Endothelial cell of umbilical vein (primary cell): ENCODE results near the gene RGS6. TPM values are rescaled to one million over a fixed set of nuclear protein-coding genes. Genes with fewer than 3 reads are reported as not detected.

Experiments used
- BruUV-seq: library from RNA; stranded (reverse); fragments of 400-500 nt; replicated peaks from 2 replicates; lab custom pipeline; 2021; lab: Mats Ljungman, UMichigan
- CTCF ChIA-PET: fragments of 300-600, 350-600 bp; sonication (Branson Sonifier 250); formaldehyde crosslinking; loops from one replicate; lab custom pipeline; 2021; ENCODE audit warnings: antibody characterized with exemption, inconsistent platforms; lab: Charles Lee
- POLR2A ChIA-PET: fragments of 300-600, 350-600 bp; sonication (Branson Sonifier 250); formaldehyde crosslinking; loops from one replicate; lab custom pipeline; 2021; ENCODE audit warnings: antibody characterized with exemption, inconsistent platforms; lab: Charles Lee
- DNase-seq: peaks from one replicate; pipeline ENCODE4 v3.0.0-alpha.2; 2011; ENCODE audit warnings: low read depth, low spot score
- FAIRE-seq: peaks from 2 replicates; lab custom pipeline; 2011; peaks lifted over from hg19 to GRCh38; lab: Jason Lieb, UNC
- H2AFZ ChIP-seq: 2 replicates; pipeline ENCODE4 v1.6.0; 2012; ENCODE audit warnings: low read depth, low read length, control low read depth, inconsistent platforms
- H3K27ac ChIP-seq: 2 replicates; pipeline ENCODE4 v1.5.1; 2011; ENCODE audit warnings: low read depth, mild to moderate bottlenecking, control low read depth, low read length, moderate library complexity; ENCODE audit not compliant: insufficient read depth
- H3K27me3 ChIP-seq, 2 experiments: 2 replicates each; pipeline versions ENCODE4 v1.6.0 to v1.6.1; 2011; ENCODE audit warnings: low read length in 2 of 2, mixed read lengths in 1 of 2; ENCODE audit not compliant: control insufficient read depth in 2 of 2, insufficient read depth in 2 of 2
- H3K36me3 ChIP-seq, 2 experiments: 2 replicates in 1 of 2; 3 replicates in 1 of 2; pipeline ENCODE4 v1.5.1; 2011; ENCODE audit warnings: low read length in 2 of 2, mild to moderate bottlenecking in 1 of 2, moderate library complexity in 1 of 2; ENCODE audit not compliant: control insufficient read depth in 2 of 2, insufficient read depth in 2 of 2; ENCODE audit errors: extremely low read depth in 1 of 2
- H3K4me1 ChIP-seq: 3 replicates; pipeline ENCODE4 v1.5.1; 2011; ENCODE audit warnings: mild to moderate bottlenecking, low read length; ENCODE audit not compliant: control insufficient read depth, insufficient read depth; ENCODE audit errors: extremely low read depth
- H3K4me2 ChIP-seq: 2 replicates; pipeline ENCODE4 v1.6.1; 2011; ENCODE audit warnings: low read length, control low read depth, mixed read lengths; ENCODE audit not compliant: insufficient read depth
- H3K4me3 ChIP-seq, 3 experiments: fragments of 200-600 bp in 1 of 3; sonication (generic), shearing (Covaris generic) in 1 of 3; replicated peaks in 1 of 3; 2 replicates each; pipeline ENCODE4 v1.5.1; 2011 to 2016; ENCODE audit warnings: control low read depth in 3 of 3, low read length in 3 of 3, mild to moderate bottlenecking in 2 of 3, inconsistent platforms in 1 of 3, low read depth in 1 of 3, moderate library complexity in 1 of 3; ENCODE audit not compliant: insufficient read depth in 1 of 3
- H3K79me2 ChIP-seq: 2 replicates; pipeline ENCODE4 v1.6.0; 2012; ENCODE audit warnings: low read length, inconsistent platforms; ENCODE audit not compliant: control insufficient read depth, insufficient read depth
- H3K9ac ChIP-seq: replicated peaks from 2 replicates; pipeline ENCODE3; 2011; ENCODE audit warnings: low read length, control low read depth; ENCODE audit not compliant: insufficient read depth; ENCODE audit errors: extremely low read depth
- H3K9me1 ChIP-seq: replicated peaks from 3 replicates; pipeline ENCODE4 v1.6.0; 2011; ENCODE audit warnings: mild to moderate bottlenecking, low read length; ENCODE audit not compliant: control insufficient read depth, insufficient read depth; ENCODE audit errors: extremely low read depth
- H3K9me3 ChIP-seq: replicated peaks from 2 replicates; pipeline ENCODE4 v1.5.1; 2012; ENCODE audit warnings: low read length, inconsistent platforms; ENCODE audit not compliant: control insufficient read depth, insufficient read depth
- H4K20me1 ChIP-seq: replicated peaks from 2 replicates; pipeline ENCODE3; 2011; ENCODE audit warnings: mild to moderate bottlenecking, low read length; ENCODE audit not compliant: control insufficient read depth, insufficient read depth; ENCODE audit errors: extremely low read depth
- CTCF ChIP-seq, 2 donors: IDR thresholded peaks; 1 replicate in 1 of 2; 2 replicates in 1 of 2; pipeline ENCODE4 v1.5.1; 2011; ENCODE audit warnings: low read length in 2 of 2, mild to moderate bottlenecking in 2 of 2, moderate library complexity in 2 of 2, control low read depth in 1 of 2, inconsistent platforms in 1 of 2, low read depth in 1 of 2; ENCODE audit not compliant: insufficient read depth in 1 of 2; ENCODE audit errors: extremely low read depth in 1 of 2
- EZH2 ChIP-seq: IDR thresholded peaks from 2 replicates; pipeline ENCODE4 v1.6.1; 2012; ENCODE audit warnings: borderline replicate concordance, low read depth, mild to moderate bottlenecking, moderate library complexity, low read length, inconsistent platforms; ENCODE audit not compliant: severe bottlenecking
- FOS ChIP-seq: IDR thresholded peaks from 2 replicates; pipeline ENCODE4 v1.6.1; 2011; ENCODE audit warnings: mild to moderate bottlenecking, low read length, moderate library complexity, borderline replicate concordance; ENCODE audit not compliant: insufficient read depth
- GATA2 ChIP-seq: IDR thresholded peaks from 2 replicates; pipeline ENCODE4 v1.7.0; 2011; ENCODE audit warnings: low read depth, mild to moderate bottlenecking, moderate library complexity, mixed read lengths, low read length; ENCODE audit not compliant: insufficient read length, insufficient read depth
- JUN ChIP-seq: IDR thresholded peaks from 2 replicates; pipeline ENCODE4 v1.6.1; 2011; ENCODE audit warnings: borderline replicate concordance, low read depth; ENCODE audit not compliant: insufficient read length, insufficient read depth
- MAX ChIP-seq: IDR thresholded peaks from 2 replicates; pipeline ENCODE4 v1.6.1; 2011; ENCODE audit not compliant: insufficient read depth, insufficient read length
- MYC ChIP-seq: IDR thresholded peaks from one replicate; pipeline ENCODE4 v1.6.1; 2011; ENCODE audit warnings: mild to moderate bottlenecking, low read depth, low read length
- POLR2A ChIP-seq: IDR thresholded peaks from 2 replicates; pipeline ENCODE4 v1.6.1; 2012; ENCODE audit warnings: low read depth, mild to moderate bottlenecking, control low read depth, low read length
- POLR2AphosphoS5 ChIP-seq: IDR thresholded peaks from 2 replicates; pipeline ENCODE4 v1.6.1; 2012; ENCODE audit warnings: low read depth, mild to moderate bottlenecking, control low read depth, low read length, moderate library complexity; ENCODE audit not compliant: insufficient read depth
- dilution Hi-C: fragments of 300-500 bp; cut with MboI; formaldehyde crosslinking; loops from one replicate; pipeline ENCODE4 v1.15.0; 2019; ENCODE audit warnings: low sequenced_read_pairs; ENCODE audit not compliant: extremely low pct_ligation_motif_present
- intact Hi-C: fragments of 100-400 bp; cut with micrococcal nuclease; formaldehyde crosslinking; loops from one replicate; pipeline ENCODE4 v1.10.0; 2022
- polyA plus RNA-seq, 4 experiments: library from polyadenylated mRNA; depleted of rRNA in 3 of 4; stranded (reverse) in 3 of 4; unstranded in 1 of 4; fragments of >200 nt; gene quantifications; 2 replicates each; pipeline versions ENCODE4 v1.2.1 to v1.2.3, GENCODE V29; 2011 to 2012; ENCODE audit warnings: missing spikeins in 1 of 4
- total RNA-seq: library from RNA; stranded (reverse); gene quantifications from 2 replicates; pipeline ENCODE4 v1.2.3, GENCODE V29; 2021

Gene RGS6
- total and polyA plus RNA-seq, 2 donors (not counting 3 experiments of a cell fraction or from before 2014, with no cell fraction given) = not detected

- Histone ChIP-seq H3K4me1 (no peaks in the 10 kb centered on the region), H3K27ac (no peak overlapping the region), H3K4me2 (no peak overlapping the region), H2AFZ (no peak overlapping the region), H3K9me1 (no peaks in the 10 kb centered on the region), H3K79me2 (no peaks in the 10 kb centered on the region), H4K20me1 (no peaks in the 10 kb centered on the region), H3K9ac (no peak overlapping the region), H3K36me3 (no peaks in the 10 kb centered on the region), H3K27me3 (no peaks in the 10 kb centered on the region), H3K9me3 (no peaks in the 10 kb centered on the region), H3K4me3 (no peak overlapping the region)
- ChIA-PET POLR2A (no interaction called here), CTCF (no interaction called here)
- BruUV-seq = no TSS peak
- dilution Hi-C loops = no loop called here
- intact Hi-C loops = no loop called here
- no peak for TF ChIP-seq GATA2
- TF ChIP-seq MAX = no peak
- TF ChIP-seq POLR2A = no peak
- TF ChIP-seq CTCF (IDR thresholded peaks at IDR 0.05; ENCODE audit: extremely low read depth in 1 of 2, insufficient read depth in 1 of 2, low read depth in 1 of 2, low read length in 2 of 2) = no peak
- TF ChIP-seq MYC = no peak
- TF ChIP-seq POLR2AphosphoS5 = no peak
- TF ChIP-seq FOS = no peak
- TF ChIP-seq EZH2 = no peak
- no peak for TF ChIP-seq JUN
- no peak for DNase-seq
- FAIRE-seq = no peak
Measured at GRCh38 chr14:71942904-71943694, 10.9 kb downstream of the RGS6 start.
